Kidney capillary endothelial cell (primary cell): ENCODE data around the gene PRUNE2.

ENCODE experiments used
- DNase-seq: peaks from one replicate; pipeline ENCODE4 v3.0.0-alpha.2; 2018; ENCODE audit warnings: low spot score

Gene PRUNE2

DNA sequence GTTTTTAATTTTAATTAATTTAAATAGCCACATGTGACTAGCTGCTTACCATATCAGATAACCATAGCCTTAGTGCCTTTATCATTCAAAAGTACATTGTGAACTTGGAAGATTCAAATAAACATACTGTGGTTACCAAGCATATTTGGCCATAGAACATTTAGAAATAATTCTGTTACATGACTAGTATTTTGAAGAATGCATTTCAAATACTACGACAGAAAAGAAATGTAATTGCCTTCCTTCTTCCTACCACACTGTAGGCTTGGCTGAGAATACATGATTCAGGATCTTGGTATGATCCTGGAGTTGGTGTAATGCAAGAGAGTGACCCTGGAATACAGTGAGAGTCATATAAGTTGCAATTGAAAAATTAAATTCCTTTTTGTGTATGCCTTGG lies 251.3 kb downstream of the PRUNE2 start:
- DNase-seq, result no peak

DNA sequence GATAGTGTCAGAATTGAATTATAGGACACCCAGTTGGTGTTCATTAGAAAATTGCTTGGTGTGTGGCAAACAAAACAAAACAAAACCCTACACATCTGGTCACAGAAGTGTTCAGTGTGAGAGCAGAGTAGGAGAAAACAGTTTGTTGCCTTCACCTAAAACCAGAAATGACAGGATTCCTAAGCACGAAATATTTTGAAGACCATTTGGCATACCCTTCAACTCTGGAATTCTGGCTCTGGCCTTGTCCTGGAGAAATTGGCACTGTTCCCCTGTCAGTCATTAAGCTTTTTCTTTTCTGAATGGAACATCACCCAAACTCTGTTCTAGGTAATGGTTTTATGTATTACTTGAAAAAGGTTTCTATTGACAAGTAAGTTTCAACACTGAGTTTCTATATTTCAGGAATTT lies 251.9 kb downstream of the PRUNE2 start:
- DNase-seq, result no peak

DNA sequence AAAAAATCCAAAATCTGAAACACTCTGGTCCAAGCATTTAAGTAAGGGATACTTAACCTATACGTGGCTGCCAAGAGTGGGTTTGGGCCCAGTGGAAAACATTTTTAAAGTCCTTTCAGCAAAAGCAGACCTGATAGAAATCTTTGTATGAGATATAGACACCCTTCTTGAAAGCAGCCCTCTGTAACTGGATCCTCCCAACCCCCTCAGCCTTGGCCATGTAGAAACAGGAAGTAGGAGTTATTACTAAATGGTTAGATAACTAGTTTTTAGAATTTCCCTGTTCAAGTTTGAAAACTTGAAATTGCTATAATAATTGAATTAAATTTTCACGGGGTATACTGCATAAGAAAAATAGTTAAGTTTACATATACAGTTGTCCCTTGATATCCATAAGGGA lies 253.0 kb downstream of the PRUNE2 start:
- DNase-seq, result no peak

DNA sequence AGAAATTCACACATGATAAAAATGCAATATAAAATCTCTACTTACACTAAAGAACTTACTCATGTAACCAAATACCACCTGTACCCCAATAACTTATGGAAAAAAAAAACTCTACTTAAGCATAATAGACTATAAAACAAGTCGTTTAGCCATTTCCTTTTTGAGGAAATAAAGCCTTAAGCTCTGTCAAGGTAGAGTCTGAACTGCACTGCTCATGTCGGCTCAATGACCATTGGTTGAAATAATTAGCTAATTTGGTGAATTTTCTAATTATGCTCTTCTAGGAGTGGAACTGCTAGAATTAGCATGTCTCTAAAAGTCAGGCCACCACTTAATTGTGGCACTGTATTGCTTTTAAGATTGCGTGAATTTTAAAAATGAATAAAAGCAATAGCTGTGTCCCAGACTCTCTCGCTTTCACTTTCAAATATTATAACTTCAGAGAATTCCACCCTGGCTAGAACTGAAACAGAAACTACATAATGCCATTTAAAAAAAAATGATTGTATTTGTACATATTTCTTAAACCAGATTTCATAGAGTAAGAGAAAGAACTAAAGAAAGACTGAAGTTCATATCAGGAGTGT lies 254.7 kb downstream of the PRUNE2 start:
- DNase-seq, result no peak

DNA sequence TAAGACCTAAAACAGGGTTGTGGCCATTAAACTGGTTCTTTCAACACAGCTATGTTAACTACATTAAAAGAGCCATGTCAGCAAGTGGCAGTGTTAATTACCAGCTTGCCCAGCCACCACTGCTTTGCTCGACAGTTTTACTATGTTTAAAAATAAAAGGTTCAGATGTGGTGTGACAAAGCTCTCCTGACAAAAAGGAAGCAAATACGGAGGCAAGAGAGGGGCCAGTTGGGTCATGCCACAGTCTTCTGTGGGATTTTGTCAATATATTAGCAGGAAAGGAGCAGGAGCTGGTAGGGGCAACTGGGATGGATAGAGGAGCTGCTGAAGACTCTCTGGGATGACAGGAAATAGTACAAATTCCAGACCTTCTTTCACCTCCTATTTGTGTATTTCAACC lies 255.2 kb downstream of the PRUNE2 start:
- no peak for DNase-seq

DNA sequence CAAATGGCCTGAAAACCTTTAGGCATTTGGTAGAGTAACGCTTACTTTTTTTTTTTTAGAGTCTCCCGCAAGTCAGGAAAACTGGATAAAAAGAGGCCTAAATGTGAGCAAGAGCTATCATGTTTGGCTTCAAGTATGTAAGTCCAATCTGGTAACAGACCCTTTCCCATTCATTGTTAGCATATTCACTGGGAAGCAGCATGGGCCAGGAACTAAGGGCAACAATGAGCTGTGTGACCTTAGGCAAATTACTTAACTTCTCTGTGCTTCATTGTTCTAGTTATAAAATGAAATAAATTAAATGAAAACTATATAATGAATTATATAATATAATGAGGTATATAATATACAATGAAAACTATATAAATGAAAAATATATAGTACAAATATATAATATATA lies 256.0 kb downstream of the PRUNE2 start:
- no peak for DNase-seq

DNA sequence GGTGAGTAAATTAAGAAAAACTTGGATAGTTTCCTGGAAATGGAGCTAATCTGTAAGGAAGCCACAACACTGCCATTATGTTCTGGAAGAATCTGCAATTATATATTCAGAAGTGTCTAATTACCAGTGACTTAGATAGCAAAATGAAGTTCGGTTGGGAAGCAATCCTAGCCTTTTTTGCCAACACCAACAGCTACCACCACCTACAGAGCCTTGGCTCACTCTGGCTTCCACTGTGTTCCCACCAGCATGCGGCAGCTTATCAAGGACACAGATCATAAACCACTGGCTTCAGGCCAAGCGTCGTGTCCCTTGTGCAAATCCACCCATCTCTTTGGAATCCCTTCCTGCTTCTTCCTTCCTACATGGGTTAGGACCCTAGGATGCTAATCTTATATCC lies 259.7 kb downstream of the PRUNE2 start:
- DNase-seq, result no peak

DNA sequence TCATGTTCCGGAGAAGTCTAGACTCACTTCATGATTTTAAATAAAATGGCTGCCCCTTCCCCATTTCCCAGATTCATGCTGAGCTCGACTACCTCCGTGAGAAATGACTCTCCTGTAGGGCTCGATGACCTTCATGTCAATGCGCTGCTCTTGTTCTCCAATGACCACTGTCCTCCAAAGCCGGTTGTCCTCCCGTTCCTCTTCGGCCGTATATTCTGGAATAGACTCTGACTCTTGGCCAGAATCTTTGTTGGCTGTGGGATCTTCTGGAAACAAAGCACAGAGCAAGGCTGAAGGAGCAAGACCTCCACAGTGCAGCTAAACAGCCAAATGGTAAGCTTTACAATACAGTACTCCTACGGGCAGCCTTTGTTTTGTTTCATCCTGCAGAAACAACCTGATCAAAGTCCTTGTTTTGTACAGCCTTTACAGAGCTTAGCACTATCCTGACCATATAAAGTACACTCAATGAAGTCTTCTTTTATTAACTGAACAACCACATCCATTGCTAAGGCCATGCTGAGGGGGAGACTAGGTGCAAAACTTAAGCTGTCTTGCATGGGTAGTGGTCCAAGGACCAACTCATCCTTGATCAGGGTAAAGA lies 261.2 kb downstream of the PRUNE2 start:
- DNase-seq, result no peak

DNA sequence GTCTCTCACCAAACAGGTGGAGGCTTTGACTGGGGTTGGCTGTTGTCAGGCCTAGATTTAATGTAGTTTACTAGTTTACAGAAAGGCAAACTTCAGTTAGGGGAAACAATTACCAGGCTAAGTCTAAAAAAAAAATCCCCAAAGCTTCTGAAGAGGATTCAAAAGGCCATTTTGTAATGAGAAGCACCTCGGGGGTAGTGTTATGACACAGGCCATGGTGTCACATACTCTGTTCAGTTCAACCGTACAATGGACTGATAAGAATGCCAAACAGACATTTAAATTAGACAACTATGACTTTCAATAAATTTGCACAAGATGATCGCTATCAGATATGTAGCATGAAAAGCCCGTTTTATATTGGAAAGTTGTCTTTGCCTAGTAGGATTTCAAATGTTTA lies 261.7 kb downstream of the PRUNE2 start:
- DNase-seq, result no peak

DNA sequence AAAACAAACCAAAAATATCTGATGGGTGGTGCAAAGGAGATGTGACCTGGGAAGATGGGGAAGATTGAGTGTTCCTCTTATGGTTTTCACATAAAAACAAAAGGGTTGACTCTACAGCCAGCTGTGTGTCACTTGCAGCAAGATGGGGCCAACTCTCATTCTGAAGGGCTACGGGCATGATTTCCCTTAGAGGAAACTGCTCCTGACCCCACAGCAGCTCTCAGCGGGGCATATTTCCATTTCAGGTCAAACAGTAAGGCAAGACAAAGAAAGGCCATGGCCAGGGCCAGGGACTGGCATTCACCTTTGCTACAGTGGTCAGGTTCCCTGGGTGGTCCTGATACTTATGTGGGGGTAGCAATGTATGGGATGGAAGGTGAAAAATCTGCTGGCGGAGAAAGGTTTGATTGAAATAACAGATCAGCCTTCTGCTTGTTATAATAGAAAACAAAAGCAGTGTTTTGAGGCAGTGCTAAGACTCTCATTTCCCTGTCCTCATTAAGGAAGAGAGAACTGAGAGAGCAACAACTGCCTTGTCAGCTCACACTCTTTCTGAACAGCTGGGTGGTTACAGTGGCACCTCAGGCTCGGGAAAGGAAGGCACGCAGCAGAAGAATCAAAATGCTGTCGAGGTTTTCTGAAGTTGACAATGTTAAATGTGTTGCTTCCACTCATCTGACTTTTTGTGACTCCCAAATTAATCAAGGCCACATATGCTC lies 262.4 kb downstream of the PRUNE2 start:
- DNase-seq, result no peak

DNA sequence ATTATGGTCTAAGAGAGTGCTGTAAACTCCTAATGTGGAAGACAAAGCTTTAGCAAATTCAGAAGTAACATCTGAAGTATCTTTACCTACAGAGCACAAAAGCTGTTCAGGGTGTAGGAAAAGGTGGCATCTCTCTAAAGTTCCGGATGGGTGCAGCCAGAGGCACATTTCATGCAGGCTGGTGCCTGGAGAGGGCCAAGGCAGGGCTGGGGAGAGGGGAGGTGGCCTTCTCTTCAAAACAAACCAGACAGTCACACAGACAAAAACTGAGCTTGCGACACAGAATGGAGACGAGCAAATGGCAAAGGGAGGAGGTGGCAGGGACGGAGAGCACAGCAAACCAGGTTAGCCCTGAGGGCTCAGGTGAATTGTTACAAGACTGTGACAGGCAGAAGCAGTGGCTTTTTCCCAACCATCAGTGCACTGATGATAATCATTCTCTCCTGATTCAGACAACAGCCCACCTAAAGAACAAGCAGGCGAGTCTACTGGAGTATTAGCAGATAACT lies 263.2 kb downstream of the PRUNE2 start:
- no peak for DNase-seq

DNA sequence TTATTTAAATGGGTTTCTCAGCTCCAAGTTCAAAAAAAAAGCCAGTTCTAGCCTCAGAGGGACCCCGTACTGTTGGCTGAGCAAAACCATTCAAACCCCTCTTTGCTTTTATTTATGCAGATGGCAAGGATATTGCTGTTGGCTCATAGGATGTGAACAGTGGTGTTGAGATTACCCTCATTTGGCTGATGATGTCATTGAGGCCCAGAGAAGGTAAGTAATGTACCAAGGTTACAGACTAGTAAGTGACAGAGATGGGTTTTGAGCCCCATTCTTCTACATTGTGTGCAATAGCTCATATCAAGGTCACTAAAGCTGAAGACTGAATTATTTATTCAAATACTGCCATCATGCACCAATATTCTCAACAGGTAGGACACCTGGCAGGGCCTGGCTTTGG lies 263.8 kb downstream of the PRUNE2 start:
- no peak for DNase-seq

DNA sequence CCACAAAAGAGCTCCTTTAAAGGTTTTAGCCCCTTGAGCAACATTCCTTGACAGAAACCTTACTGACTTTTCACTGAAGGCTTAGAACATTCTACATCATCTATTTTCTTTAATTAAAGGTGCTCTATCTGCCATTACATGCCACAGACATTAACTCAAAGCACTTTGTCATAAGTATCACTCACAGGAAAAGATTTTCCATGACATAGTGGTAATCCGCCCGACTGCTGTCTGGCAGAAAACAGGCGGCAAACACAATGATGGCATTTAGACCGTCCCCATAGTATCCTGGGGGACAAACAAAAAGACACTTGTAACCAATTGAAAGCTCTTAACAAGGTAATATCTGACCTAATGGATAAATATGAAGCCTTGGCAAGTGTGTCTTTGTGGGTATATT lies 267.9 kb downstream of the PRUNE2 start:
- no peak for DNase-seq

DNA sequence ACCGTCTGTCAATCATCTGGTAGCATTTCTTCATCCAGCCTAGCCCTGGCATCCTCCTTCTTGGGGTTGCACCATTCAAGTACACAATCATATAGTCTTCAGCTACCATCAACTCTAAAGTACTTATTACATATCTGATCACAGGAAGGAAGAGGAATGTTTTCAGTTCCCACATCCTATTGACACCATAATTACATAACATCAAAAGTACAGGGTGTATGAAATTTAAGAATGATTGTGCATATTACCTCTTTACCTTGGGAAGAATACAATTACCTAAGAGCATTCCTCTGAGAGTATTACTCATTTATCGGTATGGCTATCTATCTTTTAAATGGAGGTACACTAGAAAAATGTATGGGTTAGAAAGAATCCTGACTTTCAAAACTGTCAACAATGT lies 268.5 kb downstream of the PRUNE2 start:
- DNase-seq, result no peak

DNA sequence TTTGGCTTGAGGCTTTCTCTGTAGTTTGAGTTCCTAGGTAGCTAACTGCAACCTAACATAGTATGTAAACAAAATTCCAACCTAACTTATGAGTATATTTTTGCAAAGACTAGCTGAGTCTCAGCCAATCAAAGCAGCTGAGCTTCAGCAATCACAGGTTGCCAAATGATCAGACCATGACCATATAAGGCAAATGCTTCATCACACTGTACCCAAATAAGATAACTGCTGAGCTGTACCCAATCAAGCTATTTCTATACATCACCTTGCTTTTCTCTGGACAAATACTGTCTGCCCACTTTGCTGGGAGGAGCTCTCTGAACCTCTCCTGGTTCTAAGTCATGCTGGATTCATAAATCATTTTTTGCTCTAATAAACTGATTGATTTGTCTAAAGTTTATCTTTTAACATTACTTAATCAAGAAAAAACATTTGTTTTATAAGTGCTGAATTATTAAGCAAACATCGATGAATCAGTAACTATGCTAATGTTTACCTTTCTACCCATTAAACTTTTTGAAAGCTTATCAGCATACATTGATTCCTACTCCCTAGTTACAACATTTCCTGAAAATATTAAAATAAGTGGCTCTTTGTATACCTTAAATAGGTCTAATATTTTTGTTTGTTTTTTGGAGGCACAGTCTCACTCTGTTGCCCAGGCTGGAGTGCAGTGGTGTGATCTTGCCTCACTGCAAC lies 271.4 kb downstream of the PRUNE2 start:
- DNase-seq, result no peak

DNA sequence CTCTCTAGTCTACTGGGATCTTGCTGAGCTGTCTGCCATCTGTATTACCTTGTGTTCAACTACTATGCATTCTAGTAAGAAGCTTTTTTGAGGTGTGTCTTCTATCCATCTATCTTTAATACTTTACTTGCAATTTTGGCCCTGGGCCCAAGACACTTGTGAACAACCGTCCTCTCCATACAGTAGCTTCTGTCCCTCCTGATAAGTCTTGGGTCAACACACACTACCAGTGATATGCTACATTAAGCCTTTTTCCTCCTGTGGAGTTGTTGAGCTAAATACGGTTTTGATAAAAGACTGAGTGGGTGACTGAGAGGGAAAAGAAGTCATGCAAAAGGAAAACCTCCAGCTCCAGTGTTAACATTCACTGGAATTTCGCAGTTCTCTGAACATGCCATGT lies 275.0 kb downstream of the PRUNE2 start:
- DNase-seq, result no peak

DNA sequence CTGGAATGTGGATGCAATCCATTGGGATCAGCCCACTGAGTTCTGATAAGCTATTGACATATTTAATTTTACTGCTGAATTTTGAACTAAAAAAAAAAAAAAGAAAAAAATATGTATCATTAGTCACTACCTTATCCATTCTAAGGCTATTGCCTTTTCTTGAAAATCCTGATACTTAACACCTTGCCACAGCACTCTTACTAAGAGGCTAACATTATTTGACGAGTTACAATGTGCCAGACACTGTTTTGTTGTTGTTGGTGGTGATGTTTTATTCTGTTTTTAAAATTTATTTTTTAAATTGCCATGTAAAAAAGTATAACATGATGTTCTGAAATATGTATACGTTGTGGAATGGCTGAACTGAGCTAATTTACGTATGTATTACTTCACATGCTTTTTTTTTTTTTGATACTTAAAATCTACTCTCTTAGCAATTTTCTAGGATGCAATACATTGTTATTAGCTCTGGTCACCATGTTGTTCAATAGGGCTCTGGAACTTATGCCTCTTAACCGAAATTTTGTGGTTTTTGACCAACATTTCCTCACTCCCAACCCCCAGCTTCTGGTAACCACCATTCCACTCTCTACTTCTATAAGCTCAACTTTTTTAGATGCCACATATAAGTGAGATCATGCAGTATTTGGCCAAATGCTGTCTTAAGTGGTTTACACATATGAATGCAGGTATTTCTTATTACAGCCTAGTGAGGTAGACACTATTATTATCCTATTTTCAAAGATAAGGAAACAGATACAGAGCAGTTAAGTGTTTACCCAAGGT lies 276.5 kb downstream of the PRUNE2 start:
- DNase-seq, result no peak

DNA sequence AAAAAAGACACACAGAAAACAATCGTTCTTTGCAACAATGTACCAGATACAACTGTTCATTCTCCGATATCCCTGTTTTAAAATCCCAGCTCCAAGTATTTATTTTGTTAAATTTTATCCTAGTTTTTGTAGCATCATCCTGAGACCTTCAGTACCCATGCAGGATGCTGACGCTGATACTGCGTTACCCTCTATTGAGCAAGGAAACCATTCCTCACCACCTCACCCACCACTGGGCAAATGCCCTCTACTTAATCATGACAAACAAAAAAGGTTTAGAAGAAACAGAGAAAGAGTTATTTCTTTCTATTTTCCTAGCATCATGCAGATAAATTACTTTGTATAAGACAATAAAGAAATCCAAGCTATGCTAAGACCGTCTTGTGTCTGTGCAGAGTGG lies 277.8 kb downstream of the PRUNE2 start:
- no peak for DNase-seq

DNA sequence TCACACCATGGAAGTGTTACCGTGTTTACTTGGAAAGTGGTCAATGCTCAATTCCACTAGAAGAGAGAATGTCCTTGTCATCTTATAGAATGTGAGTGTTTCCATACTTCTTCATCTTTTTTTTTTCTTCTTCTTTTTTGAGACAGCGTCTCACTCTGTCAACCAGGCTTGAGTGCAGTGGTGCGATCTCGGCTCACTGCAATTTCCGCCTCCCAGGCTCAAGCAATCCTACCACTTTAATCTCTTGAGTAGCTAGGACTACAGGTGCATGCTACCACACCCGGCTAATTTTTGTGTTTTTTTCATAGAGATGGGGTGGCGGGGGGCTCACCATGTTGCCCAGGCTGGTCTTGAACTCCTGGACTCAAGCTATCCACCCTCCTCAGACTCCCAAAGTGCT lies 278.9 kb downstream of the PRUNE2 start:
- no peak for DNase-seq

DNA sequence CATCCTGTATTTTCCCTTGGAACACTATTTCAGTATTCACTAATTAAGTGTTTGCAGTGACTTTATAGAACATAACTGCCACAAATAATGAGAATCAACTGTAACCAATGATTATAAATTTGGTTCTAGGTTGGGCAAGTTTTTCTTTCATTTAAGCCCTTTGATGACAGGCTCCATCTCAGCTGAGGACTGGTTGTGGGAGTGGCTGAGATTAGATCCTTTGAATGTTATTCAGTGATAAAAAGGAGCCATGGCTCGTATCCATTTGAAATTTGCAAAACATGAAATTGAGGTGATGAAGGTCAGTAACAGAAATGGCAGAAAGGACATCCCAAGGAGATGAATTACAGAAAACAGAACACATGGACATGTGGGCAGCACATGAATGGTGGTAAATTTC lies 279.8 kb downstream of the PRUNE2 start:
- no peak for DNase-seq

DNA sequence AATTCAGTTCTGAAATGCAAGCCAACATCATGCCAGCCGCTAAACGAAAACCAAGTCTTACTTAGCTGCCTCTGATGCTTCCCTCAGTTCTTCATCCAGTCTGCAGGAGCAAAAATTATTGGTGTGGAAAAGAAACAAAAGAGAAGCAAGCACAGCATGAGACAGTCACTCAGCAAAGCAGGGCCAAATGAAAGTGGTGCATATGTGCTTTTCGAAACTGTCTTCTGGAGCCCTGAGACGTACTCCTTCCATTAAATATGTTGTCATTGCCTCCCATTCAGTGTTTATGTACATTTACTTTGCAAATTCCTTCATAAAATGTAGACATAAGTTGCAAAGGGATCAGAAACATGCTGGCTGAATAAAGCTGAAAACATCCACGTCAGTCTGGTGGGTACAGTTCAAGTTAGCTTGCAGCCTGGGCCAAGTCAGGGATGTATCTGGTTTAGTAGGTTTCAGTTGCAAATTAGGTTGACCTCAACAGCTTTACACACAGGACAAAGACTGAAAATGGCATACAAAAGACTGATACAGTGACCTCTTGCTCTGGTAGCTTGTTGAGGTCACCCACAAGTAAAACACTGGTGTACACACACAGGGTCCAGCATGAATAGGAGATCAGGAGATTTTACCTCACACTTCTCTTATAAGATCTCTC lies 281.4 kb downstream of the PRUNE2 start:
- no peak for DNase-seq

DNA sequence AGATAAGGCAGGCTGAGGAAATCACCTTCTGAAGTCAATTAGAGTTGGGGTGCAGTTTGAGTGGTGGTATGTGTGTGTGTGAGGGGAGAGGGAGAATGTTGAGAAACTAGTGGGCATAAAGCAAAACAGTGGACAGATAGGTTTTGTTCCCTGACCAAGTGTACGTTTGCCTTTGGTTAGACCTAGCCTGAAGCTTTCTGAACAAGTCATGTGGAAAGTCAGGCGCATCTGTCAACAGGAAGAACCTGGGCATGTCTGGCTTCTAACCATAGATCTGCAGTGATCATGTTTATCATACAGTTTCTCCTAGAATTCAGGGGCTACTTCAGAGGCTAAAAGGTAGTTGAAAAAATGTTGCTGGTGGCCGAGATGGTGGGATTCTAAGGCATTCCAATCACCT lies 284.9 kb downstream of the PRUNE2 start:
- no peak for DNase-seq
